Activated CD4-positive, alpha-beta T cell treated with anti-CD3 and anti-CD28 coated beads, Interleukin-10, Interleukin-2, amounts not matched to agents 100 ng/mL and 50 ng/mL, durations not matched to agents 16 hours and 8 hours (primary cell): ENCODE data around the gene NOC2L.
A peak's percentile ranks its signal among the peaks of the same experiment; 100 is the strongest.

Experiments used
- DNase-seq: peaks from one replicate; pipeline ENCODE4 v3.0.0-alpha.2; 2020

NOC2L gene

DNA sequence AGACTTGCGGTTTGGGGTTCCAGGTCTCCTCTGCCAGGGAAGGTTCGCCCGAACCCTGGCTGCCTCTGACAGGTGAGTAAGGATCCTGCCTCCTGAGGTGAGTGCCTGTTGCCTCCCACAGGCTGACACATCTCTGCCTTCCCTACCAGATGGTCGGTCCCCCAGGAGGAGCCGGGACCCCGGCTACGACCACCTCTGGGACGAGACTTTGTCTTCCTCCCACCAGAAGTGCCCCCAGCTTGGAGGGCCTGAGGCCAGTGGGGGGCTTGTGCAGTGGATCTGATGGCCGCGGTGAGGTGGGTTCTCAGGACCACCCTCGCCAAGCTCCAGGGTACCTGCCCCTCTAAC lies 15.2 kb upstream of the NOC2L start:
- DNase-seq: no peak

DNA sequence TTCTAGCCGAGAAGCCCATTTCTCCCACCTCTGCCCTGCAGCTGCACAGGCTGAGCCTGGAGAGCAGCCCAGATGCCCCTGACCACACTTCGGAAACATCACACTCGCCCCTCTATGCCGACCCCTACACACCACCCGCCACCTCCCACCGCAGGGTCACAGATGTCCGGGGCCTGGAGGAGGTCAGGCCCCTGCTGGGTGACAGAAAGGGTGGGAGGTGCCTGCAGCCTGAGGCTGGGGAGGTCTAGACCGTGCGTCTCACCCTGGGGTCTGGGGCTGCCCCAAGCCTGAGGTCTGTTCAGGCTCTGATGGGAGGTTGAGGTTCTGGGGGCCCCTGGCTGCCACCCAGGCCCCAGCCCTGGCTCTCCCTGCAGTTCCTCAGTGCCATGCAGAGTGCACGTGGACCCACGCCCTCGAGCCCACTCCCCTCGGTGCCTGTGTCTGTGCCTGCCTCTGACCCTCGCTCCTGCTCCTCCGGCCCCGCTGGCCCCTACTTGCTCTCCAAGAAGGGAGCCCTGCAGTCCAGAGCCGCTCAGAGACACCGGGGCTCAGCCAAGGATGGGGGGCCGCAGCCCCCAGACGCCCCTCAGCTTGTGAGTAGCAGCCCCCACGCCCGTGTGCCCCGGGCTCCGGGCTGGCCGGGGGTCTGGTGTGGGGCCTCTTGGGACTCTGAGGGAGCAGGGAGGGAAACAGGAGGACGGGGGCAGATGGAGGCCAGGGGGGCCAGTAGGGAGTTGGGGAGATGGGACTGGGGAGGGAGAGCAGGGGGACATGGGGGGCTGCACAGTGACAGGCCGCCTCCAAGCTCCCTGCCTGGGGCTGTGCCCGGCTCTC lies 14.6 kb upstream of the NOC2L start:
- no peak for DNase-seq

DNA sequence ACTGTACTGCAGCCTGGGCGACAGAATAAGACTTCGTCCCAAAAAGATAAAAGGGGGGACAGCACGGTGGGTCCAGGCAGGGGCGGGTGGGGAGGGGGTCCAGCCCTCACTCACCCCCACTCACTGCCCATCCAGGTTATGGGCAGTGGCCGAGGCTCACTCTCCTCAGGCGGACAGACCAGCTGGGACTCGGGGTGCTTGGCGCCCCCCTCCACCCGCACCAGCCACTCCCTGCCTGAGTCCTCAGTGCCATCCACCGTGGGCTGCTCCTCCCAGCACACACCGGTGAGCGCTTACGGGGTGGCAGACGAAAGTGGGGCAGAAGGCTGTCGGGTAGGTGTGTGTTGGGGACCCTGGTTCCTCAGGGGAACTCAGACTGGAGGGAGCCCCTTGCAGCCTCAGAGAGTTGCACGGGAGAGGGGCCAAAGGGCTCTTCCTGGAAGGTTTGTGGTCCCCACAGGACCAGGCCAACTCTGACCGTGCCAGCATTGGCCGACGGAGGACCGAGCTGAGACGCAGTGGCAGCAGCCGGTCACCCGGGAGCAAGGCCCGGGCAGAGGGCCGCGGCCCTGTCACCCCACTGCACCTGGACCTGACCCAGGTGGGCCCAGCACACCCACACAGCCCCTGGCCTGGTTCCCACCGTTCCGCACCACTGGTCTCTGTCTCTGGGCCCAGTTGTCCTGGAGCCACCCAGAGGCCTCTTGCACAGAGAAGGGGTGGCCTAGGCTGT lies 13.8 kb upstream of the NOC2L start:
- no peak for DNase-seq

DNA sequence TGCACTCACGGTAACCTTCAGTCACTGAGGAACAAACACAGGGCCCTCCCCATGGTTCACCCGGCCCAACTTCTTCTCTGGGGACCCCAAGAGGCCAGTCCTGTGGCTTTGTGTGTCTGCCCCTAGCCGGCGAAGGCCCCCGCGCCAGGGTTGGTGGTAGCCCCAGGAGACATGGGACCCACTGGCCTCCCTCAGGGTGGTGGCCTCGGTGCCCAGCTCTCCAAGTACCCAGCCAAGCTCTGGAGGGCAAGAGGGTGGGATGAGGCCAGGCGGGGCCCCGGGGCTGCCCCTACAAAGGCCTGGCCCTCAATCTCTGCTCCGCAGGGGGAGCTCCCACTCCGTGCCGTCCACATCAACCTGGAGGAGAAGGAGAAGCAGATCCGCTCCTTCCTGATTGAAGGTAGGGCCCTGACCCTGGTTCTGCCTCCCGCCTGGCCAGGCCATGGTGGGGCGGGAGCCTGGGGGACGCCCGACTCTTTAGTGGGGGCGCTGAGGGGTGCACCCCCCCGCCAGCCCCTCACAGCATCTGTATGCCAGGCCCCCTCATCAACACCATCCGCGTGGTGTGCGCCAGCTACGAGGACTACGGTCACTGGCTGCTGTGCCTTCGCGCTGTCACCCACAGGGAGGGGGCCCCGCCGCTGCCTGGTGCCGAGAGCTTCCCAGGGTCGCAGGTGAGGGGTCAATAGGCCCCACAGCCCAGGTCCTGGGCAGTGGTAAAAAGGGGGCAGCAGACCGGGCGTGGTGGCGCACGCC lies 12.9 kb upstream of the NOC2L start:
- DNase-seq: no peak

DNA sequence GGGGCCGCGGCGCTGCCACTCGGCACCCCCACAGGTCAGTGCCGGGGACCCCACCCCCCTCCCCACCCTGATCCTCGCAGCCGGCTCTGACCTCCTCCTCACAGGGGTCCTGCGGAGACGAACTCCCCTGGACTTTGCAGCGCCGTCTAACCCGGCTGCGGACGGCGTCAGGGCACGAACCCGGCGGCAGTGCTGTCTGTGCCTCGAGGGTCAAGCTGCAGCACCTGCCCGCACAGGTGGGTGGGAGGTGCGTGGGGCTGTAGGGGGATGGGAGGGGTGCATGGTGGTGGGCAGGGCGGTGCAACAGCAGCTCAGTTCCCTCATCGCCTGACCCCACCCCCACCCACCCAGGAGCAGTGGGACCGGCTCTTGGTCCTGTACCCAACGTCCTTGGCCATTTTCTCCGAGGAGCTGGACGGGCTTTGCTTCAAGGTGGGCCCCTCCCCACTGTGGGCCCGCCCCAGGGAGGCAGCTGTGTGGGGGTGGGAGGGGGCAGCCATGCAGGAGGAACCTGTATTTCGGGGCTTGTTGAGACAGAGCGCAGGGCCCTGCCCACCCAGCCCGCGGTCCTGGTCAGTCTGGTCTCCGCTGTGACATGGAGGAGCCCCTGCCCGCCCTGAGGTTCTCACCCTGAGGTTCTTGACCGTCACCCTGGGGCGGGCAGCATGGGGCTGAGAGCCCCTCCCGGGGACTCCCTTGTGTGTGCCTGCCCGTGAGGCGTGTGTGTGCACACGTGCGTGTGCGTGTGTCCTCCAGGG lies 12.1 kb upstream of the NOC2L start:
- no peak for DNase-seq

DNA sequence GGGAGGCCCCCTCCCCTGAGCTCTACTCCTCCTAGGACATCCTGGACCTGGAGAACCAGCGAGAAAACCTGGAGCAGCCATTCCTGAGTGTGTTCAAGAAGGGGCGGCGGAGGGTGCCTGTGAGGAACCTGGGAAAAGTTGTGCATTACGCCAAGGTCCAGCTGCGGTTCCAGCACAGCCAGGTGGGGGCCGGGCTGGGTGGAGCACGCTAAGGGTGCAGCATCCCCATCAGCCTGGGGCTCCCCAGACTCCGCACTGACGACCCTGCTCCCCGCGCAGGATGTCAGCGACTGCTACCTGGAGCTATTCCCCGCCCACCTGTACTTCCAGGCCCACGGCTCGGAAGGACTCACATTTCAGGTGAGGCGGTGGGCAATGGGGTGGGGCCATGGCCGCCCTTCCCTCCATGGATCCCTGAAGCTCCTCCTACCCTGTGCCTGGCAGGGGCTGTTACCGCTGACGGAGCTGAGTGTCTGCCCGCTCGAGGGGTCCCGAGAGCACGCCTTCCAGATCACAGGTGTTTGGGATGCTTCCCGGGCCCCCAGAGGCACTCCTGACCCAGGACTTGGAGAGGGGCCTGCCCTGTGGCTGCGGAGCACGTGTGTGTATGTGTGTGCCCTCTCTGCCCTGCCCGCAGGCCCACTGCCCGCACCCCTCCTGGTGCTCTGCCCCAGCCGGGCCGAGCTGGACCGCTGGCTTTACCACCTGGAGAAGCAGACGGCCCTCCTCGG lies 11.4 kb upstream of the NOC2L start:
- DNase-seq: no peak

DNA sequence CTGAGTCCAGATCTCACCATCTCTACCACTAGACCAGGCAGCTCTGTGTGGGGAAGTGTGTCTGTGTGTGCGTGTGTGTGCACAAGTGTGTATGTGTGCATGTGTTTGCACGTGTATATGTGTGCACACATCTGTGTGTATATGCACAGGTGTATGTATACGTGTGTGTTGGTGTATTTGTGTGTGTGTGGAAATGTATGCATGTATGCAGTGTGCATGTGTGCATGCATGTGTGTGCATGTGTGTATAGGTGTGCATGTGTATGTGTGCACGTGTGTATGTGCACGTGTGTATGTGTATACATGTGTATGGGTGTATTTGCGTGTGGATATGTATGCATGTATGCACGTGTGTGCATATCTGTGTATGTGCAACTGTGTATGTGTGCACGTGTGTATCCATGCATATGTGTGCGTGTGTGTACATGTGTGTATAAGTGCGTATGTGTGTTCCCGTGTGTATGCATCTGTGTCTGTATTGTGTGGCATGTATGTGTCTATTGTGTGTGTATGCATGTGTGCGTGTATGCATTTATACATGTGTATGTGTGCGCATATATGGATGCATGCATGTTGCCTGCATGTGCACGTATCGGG lies 10.3 kb upstream of the NOC2L start:
- DNase-seq: no peak

DNA sequence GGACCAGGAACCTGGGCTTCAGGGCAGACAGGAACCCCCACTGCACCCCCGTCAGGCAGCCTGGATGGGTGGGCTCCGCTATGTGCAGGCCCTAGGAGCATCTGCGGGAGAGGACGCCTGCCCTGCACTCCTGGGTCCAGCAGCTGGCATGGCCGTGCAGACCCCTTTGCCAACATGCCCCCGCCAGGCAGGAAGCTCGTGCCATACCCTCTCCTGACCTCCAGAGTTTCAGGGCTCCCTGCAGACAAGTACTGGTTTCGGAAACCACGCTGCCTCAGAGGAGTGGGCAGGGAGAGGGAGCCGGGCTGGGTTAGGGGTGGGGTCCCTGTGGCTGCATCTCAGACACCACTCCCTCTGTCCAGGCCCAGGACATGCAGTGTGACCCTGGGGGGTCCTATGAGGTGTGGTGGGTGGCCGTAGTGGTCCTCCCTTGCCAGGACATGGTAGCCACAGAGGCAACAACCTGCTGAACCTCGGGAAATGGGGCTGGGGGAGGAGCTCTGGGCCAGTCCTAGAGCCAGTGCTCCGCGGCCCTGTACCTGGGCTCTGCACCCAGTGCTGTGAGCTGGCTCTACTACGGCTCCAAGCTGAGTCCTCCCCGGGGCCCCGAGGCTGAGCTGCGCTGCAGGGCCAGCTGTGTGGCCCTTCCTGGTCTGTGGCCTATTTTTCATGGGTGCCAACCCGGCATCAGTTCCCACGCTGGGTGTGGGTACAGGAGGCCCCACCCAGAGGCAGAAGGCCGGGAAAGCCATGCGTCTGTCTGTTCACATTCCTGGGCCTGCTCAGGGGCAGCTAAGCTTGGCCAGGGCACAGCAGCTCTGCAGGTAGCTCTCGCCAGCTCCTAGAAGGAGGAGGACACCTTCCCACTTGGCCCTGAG lies 8.6 kb upstream of the NOC2L start:
- no peak for DNase-seq

DNA sequence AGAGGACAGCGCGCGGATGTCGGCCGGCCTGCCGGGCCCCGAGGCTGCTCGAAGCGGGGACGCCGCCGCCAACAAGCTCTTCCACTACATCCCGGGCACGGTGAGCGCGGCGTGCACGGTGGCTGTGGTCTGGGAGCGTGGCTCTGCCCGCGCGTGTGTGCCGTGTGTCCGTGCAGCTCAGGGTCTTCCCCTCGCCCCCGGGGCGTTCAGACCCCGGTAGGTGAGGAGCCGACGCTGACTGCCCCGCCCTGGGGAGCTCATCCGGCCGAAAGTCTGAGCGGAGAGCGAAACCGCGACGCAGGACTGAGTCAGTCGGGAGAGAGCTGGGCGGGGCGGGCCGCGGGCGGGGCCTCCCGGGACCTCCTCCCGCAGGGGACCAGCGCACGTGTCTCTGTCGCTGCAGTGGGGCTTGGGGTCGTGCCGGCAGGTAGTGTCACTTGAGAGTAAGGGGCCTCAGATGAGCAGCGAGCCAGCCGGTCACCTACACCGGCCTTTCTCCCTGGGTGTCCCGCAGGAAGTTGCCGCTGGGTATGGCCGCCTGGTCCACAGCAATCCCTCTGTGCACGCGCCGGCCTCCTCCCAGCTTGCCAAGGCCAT lies 7.7 kb upstream of the NOC2L start:
- peak; percentile 88 for DNase-seq

DNA sequence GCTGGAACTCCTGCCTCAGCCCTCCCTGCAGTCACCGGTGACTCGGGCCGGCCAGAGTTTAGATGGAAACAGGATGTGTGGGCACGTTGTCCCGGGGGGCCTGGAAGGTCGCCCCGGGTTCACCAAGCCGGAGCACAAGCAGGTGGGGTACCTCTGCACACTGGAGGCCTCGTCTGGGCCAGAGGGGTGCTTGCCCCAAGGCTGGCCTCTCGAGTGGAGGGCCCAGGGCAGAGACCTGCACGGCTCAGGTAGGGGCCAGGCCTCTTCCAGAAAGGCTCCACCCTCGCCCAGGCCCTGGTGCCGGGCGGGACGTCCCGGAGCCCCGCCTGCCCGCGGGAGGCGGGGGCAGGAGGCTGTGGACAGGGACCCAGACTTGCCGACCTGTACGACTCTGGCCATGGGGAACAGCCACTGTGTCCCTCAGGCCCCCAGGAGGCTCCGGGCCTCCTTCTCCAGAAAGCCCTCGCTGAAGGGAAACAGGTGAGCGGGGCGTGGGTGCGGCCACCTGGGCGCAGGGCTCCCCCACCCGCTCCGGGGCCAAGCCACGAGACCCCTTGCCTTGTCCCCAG lies 7.2 kb upstream of the NOC2L start, which contains the start of gene PLEKHN1:
PLEKHN1 (plus strand) TSS at position 348 of the 569 bp plus-strand sequence; CDS start at position 398, 50 bp downstream.
- peak; percentile 45 for DNase-seq

DNA sequence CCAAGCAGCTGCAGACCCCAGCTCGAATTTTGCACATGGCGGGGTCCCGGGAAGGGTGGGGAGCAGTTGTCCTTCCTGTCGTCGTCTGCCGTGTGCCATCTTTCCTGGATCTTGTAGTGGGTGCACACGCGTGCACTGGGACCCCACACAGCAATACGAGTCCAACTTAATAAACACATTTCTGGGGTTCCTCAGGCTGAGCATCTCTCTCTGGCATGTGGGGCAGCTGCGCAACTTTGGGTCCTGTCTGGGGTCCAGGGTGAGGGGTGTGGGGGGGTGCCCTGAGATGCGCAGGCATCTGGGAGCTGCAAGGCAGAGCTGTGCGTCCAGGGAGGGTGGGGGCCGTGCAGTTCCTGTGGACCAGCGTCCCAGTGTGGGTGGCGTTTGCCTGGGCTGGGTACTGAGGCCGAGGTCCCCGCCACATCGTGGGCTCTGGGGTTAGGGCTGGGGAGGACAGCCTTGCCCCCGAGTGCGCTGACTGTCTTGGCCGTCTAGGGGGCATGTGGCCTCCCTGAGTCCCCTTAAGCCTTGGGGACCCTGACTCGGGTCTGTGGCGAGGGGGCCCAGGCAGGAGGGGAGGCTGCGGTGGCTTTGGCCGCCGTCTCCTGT lies 6.6 kb upstream of the NOC2L start:
- no peak for DNase-seq

DNA sequence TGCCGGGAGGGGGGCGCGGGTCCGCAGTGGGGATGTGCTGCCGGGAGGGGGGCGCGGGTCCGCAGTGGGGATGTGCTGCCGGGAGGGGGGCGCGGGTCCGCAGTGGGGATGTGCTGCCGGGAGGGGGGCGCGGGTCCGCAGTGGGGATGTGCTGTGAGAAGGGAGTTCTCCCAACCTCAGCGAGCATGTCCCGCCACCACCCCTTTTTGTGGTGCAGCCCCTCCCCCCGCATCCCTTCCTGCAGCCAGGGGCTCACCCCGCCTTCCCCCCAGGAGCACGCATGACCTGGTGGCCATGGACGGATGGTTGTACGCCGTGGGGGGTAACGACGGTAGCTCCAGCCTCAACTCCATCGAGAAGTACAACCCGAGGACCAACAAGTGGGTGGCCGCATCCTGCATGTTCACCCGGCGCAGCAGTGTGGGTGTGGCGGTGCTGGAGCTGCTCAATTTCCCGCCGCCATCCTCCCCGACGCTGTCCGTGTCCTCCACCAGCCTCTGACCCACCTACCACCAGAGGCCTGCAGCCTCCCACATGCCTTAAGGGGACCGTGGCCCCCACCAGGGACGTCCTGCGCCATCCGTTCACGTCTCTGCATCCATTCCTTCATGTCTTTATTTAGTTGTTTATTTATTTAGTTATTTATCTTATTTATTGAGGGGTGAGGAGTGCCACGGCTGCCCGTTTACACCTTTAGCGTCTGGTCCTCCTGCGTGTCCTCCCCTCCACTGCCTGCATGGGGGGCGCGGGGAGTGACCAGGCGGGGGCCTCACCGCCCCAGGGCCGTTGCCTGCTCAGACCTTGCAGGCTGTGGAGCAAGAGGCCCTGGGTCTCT lies 5.9 kb upstream of the NOC2L start:
- no peak for DNase-seq

DNA sequence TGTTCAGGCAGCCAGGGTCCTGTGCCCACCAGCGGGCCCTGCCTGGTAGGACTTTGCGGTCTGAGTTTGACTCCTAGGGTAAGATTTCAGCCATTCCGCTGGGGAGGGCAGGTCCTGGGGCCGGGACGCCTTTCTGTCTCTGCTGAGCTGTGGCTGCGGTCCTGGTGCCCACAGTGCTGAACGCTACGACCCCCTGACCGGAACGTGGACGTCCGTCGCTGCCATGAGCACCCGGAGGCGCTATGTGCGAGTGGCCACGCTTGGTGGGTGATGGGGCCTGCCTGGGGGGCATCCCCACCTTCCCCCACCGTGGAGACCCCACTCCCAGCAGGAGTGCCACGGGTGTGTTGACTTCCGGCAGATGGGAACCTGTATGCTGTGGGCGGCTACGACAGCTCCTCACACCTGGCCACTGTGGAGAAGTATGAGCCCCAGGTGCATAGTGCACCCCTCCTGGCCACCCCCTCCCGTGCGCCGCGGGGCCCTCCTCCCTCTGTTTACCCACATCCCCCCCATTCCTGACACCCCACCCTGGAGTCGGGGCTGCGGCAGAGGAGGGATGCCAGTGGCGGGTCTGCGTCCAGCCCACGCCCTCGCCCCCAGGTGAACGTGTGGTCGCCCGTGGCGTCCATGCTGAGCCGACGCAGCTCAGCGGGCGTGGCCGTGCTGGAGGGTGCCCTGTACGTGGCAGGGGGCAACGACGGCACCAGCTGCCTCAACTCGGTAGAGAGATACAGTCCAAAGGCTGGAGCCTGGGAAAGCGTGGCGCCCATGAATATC lies 4.9 kb upstream of the NOC2L start:
- DNase-seq: no peak

DNA sequence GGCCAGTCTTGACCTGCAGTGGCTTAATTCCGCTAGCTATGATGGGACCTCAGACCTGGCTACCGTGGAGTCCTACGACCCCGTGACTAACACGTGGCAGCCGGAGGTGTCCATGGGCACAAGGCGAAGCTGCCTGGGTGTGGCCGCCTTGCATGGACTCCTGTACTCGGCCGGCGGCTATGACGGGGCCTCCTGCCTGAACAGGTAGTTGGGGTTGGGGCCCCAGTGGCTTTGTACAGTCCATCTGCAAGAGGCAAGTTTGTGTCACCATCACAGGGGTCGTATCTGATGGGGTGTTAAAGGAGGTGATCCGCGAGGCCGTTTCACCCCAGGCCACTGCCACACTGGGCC lies 4.2 kb upstream of the NOC2L start:
- no peak for DNase-seq

DNA sequence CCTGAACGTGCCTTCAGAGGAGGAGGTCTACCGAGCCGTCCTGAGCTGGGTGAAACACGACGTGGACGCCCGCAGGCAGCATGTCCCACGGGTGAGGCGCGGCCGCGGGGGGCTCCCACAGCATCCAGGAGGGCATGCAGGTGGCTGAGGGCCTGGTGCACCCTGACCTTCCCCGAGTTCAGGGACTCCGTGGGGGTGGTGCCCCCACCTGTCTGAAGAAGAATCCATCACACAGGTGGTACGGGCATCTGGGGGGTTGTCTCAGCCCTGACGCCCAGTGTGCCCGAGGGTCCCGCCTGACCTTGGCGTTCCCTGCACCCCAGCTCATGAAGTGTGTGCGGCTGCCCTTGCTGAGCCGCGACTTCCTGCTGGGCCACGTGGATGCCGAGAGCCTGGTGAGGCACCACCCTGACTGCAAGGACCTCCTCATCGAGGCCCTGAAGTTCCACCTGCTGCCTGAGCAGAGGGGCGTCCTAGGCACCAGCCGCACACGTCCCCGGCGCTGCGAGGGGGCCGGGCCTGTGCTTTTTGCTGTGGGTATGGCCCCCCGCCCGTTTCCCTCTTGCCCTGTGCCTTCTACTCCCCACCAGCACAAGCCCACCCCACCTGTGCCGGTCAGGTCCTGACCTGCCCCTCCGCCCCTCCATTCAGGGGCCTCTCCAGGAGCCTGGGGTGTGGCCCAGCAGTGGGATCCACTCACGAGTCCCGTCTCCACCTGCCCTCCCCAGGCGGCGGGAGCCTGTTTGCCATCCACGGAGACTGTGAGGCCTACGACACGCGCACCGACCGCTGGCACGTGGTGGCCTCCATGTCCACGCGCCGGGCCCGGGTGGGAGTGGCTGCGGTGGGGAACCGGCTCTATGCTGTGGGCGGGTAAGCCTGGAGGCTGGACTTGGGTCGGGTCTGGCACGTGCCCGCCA lies 3.6 kb upstream of the NOC2L start:
- no peak for DNase-seq

DNA sequence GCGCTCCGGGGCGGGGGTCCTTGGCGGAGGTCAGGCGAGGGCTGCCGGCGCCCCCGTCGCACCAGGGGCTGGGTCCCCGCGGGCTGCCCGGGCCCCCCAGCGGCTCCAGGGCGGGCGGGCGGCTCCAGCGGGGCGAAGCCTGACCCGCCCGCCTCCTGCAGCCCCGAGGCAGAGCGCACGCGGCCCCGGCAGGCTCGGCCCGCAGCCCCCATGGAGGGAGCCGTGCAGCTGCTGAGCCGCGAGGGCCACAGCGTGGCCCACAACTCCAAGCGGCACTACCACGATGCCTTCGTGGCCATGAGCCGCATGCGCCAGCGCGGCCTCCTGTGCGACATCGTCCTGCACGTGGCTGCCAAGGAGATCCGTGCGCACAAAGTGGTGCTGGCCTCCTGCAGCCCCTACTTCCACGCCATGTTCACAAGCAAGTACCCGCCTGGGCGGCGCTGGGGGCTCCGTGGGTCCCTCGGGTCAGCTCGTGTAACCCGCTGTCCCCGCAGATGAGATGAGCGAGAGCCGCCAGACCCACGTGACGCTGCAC lies 2.1 kb upstream of the NOC2L start:
- DNase-seq: no peak
